ENCODE data around the gene BAIAP2.

GRCh38 chr17:81102869-81103268, 67.9 kb downstream of the BAIAP2 start:
- TF ChIP-seq POLR2A (IDR thresholded peaks at IDR 0.05) (no peak), CTCF (IDR thresholded peaks at IDR 0.05) (no peak)

Measured in breast epithelium (tissue), 3 donors.